CD4-positive, alpha-beta T cell treated with Interleukin-15 for 1 hour (primary cell): ENCODE results near the gene SCGB1D4.

Experiments
- DNase-seq: peaks from one replicate; pipeline ENCODE4 v3.0.0-alpha.2; 2020

SCGB1D4 gene

DNA sequence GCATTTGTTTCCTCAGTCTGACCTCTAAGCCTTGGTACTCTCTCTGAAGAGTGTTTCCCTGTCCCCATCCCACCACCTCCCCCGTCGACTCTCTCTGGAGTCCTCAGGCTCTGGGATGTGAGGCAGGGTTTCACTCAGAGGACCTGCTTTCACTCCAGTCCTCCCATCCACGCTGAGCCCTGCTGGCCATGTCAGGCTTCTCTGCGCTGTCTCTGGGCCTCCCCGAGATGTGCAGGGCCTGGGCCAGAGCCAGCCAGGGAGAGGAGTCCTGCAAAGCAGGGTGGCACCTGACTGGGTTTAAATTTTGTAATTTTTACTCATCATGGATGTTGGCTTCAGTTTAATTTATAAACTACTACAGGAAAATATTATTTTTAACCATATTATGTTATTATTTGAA, 25.6 kb downstream of the SCGB1D4 start:
- DNase-seq: no peak

DNA sequence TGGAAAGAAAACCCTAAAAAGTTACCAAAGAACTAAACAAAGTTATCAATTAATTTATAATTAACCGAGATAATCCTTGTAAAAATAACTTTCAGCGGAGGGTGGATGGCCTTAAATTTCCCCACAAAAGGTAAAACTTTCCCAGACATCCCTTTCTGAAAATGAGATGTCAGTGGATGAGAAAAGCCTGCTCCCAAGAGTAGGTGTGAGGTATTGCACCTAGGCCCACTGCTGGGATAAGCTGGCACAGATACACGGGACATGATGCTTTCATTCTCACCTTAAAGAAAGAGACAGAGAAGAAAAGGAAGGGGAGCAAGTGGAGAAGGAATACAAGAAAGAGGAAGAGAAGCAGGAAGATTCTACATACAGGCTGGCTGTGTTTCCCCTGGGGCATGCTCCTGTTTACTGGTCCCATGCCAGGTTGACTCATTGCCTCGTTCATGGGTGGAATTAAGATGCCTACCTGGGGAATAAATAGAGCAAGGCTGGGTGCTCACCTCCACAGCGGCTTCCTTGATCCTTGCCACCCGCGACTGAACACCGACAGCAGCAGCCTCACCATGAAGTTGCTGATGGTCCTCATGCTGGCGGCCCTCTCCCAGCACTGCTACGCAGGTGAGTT, 29.1 kb downstream of the SCGB1D4 start, which contains the start of gene SCGB2A2:
TSS of gene SCGB2A2 (plus strand) at position 505 of the 625 bp plus-strand sequence. CDS start at position 564, 59 bp downstream.
- DNase-seq: no peak

DNA sequence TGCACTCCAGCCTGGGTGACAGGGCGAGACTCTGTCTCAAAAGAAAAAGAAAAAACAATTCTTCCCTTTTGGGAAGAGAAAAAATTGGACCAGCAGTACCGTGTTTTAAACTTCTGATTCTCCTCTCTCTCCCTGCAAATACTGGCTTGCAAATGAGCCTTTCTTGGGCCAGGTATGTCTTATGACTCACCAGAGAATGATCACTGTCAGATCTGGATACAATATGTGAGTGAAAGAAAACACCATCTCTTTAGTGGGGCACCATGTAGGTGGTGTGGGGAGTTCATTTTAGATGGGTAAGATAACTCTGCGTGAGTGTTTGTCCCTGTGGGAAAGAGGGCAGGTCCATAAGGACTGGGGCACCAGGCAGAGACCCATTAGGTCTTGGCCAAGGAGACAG, 31.3 kb downstream of the SCGB1D4 start:
- DNase-seq: no peak

DNA sequence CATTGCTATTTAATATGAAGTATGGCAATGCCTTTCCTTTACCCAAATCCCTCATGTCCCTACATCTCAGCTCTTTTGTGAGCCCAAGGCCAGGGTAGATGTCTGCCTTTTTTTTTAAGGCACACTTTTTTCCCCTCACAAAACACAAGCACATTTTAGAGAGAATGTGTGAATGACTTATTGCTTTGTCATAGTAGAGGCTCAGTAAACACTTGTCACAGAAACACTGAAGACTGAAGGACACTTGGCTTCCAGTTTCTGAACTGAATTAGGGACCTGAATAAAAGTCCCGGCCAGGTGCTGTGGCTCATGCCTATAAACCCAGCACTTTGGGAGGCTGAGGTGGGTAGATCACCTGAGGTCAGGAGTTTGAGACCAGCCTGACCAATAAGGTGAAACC, 31.8 kb downstream of the SCGB1D4 start:
- no peak for DNase-seq

DNA sequence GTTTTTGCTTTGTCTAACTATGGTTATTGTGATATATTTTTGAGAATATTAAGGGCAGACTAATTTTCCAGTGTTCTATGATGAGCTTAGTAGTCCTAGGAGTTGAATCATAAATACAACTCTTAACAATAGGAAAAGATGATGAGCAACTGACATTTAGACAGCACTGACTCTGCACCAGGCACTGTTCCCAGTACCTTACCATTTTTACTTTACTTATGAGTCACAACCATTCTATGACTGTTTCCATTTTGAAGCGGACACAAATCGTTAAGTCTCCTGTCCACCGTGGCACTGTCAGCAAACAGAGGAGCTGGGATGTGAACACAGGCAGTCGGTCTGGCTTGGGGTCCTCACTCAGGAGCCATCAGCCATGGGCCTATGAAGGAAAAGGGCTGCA, 32.3 kb downstream of the SCGB1D4 start:
- DNase-seq: no peak

DNA sequence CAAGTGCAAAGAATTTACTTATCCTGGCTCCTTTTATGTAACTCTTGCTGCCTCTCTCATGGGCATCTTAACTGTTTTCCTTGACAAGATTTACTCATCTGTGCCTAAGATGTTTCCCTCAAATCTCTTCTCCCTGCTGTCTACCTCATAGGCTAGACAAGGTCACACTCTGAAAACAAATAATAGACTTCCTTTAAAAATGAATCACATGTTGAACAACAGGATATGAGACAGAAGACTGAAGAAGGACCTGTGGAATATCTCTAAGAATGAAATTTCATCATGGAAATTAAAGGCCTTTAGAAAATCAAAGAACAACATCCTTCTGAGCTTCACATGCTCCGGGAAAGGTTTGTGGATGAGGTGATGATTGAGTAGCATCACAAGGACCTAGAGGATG, 34.9 kb downstream of the SCGB1D4 start:
- DNase-seq: no peak

DNA sequence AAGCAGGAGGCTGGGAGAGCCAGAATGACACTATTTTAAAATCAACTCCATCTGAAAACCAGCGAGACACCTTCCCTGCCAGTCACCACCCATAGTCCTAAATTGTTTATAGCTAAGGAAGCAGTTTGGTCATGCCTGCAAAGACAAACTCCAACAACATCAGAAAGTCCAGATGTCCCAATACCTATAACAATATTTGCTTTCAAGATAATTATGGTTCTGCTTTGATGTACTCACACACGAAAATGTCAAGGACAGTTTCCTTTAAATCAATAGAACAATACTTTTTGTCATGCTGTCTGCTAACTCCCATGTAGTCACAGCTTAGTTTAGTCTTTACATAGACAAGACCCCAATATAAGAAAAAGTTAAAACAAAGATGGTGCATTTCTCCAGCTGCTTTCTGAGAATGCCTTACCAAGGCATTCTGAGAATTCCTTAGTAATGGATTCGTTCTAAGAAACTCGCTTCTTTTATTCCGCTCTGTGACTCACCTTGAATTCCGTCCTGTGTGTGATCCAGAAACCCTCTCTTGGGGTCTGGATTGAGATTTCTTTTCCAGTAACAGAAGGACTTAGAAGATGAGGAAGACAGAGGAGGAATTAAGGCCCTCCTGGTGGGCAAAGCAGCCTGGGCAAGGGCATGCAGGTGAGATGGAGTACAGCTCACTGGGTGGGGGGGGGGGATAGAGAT, 38.5 kb downstream of the SCGB1D4 start:
- no peak for DNase-seq

DNA sequence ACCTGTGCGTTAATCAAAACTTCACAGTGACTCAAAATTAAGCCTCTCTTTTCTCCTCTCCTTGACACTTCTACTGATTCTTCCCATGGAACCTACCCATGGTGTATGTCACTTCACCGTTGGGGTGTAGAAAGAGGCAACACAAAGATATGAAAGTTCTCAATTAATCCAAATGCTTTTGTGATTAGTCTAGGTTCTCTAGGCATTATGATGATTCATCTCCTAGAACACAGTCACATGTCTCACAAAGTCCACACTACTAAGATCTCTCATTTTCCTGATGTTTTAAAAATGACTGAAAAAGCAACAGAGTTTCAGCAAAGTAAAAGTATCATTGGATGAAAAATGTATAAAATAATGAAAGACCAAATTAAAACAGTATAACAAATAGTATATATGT, 42.6 kb downstream of the SCGB1D4 start:
- DNase-seq: no peak

DNA sequence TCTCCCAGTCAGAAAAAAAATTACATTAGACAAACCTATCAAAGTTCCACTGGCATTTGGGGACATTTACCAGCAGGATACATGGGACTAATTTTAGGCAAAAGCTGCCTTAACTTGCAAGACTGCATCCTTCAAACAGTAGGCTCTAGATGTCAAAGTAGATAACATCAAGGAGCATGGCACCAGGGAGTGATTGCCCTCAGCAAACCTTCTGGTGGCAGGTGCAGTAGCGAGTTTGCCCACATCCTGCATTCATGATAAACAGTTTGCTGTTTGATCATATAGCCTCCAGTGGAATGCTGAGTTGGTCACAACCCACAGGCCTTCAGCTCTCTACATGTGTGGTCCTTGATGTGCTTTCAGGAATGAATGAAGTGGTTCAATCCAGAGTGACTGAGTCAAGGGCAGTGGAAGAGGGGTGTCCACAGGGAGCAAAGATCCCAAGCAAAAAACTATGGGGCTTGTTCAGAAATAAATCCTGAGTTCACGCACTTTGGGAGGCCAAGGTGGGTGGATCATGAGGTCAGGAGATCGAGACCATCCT, 44.8 kb downstream of the SCGB1D4 start:
- DNase-seq: no peak

DNA sequence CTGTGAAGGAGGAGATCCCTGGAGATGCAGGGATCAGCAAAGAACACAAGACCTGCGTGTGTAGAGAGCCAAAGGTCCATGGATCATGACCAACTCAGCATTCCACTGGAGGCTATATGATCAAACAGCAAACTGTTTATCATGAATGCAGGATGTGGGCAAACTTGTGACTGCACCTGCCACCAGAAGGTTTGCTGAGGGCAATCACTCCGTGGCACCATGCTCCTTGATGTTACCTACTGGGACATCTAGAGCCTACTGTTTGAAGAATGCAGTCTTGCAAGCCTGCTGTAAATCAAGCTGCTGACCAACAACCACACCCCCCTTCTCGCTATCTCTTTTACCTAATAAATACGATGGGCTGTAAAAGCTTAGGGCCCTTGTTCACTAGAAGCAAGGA, 47.2 kb downstream of the SCGB1D4 start:
- no peak for DNase-seq
